GM12872 (cell line): ENCODE results near the gene SOX9.

Experiments
- TF ChIP-seq, protein P1 (sequence below): IDR thresholded peaks from 3 replicates; pipeline ENCODE4 v1.5.1; 2011; ENCODE audit warnings: low read depth, mild to moderate bottlenecking, low read length, moderate library complexity; ENCODE audit not compliant: insufficient read depth

SOX9 gene

DNA sequence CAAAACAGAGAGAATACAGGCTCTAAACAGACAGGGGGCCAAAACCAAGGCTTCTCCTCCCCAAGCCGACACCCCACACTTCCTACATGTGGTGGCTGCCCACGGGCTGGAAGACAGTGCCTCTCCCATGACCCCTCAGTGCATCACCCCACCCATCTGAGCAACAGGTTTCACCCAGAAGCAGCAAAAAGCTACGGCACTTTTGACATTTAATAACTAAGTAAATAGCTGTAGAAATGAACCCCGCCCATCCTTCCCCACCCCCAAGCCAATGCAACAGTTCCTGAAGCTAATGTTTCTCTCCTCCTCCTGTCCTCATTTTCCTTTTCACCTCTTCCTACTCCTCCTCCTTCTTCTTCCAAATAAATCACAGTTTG is 9.9 kb upstream of the SOX9 start:
- TF ChIP-seq, protein P1, sequence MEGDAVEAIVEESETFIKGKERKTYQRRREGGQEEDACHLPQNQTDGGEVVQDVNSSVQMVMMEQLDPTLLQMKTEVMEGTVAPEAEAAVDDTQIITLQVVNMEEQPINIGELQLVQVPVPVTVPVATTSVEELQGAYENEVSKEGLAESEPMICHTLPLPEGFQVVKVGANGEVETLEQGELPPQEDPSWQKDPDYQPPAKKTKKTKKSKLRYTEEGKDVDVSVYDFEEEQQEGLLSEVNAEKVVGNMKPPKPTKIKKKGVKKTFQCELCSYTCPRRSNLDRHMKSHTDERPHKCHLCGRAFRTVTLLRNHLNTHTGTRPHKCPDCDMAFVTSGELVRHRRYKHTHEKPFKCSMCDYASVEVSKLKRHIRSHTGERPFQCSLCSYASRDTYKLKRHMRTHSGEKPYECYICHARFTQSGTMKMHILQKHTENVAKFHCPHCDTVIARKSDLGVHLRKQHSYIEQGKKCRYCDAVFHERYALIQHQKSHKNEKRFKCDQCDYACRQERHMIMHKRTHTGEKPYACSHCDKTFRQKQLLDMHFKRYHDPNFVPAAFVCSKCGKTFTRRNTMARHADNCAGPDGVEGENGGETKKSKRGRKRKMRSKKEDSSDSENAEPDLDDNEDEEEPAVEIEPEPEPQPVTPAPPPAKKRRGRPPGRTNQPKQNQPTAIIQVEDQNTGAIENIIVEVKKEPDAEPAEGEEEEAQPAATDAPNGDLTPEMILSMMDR, result no peak

DNA sequence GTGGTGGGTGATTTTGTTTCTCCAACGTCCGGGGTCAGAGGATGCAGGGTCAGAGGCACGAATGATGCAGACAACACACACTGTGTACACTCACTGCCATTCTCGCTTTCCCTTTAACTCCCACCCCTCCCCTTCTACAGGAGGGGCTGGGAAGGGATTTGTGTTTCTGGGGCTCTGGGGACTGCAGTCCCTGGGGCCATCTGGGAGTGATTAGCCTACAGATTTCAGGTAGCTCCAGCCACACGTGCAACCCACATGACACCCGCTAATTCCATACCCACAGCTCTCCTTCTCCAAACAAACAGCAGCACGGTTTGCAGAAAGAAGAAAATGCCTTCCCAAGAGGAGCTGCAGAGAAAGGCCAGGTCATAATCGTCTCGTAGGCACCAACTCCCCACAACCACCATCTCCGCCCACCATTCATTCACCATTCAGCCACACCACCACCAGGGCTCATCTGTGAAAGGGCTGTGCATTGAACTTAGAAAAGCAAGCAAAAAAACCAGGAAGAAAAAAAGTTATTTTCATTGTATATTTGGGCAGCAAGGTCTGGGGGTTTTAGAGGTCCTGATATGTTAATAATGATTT is 9.4 kb upstream of the SOX9 start:
- TF ChIP-seq, protein P1, result no peak

DNA sequence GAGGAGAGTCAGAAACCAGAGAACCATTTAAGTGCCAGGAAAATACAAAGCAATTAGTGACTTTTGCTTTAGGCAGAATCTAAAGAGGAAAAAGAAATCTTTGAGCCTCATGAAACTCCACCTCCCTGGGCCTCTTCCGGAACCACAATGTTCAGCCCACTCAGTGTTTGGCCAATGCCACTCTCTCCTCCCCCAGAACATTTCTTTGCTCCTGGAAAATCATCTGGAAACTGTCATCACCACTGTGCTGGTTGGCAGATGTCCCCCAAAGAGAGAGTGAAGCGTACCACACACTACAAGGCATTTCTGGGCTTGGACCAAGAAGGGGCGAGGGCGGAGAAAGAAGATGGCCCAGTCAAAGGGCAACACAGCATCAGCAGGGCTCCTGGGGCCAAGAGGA is 7.1 kb upstream of the SOX9 start:
- TF ChIP-seq, protein P1, result no peak

DNA sequence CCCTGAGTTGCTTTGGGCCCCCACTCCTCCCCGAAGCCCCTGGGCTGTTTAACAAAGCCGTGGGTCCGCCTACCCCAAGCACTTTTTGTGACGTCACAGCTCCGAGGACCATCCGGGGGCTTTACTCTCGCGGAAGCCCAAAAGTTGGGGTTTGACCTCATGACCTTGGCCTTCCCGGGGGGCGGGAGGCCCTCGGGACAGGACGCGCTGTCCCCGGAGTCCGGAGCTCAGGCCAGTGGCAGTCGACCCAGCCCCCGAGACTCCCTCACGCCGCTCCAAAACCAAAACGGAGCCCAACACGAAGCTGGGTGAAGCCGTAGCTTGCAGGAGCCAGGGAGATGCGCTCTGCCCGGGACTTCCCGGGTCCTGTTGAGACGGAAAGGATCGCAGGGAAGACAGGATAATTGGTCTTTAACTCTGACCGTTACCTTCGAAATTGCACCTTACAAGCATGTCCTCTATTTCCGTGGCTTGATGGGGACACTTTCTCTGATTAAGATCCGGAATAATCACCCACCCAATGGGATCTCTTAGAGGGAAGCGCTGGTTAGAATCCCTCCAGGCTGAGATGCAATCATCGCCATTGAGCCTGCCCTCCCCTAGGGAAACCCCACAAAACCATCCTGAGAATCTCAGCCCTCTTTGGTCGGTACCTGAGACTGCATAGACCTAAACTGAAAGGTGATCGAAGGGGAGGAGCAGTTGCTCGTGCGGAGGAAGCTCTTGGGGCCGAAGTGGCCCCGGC is 4.9 kb upstream of the SOX9 start:
- TF ChIP-seq, protein P1, result no peak

DNA sequence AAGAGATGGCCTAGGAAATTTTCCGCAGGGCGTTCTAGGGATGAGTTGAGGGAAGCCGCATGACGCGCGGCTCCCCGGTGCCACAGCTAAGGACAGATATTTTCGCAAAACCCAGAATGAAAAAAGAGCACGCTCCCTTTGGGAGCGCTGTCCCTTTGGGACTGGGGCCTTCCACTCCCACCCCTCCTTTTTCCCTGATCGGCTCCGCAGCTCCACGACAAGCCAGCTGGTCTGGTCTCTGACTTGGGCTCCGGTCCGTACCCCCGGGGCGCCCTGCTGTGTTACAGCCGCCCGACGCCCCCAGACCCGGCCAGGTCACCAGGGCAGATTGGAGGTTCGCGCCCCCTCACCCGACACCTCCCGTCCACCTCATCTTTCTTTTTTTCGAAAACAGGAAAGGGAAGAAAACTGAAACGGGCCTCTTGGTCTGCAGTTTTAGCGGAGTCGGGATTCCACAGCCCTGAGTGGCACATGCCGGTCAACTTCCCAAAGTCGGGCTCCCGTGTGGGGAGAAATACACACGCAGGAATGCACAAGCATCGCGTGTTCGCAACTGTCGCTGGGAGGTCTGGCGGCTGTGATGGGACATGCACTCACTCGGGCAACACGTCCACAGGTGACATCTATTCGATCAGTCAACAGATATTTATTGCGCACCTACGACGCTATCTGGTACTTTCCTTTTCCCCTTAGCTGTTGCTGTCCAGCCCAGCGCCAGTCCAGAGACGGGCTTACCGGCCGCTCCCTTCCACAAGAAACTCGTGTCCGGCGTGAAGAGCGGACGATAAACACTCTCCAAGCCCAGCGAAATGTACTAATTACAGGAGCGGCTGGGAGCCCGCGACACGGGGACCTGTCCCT is 3.9 kb upstream of the SOX9 start:
- TF ChIP-seq, protein P1, result no peak

DNA sequence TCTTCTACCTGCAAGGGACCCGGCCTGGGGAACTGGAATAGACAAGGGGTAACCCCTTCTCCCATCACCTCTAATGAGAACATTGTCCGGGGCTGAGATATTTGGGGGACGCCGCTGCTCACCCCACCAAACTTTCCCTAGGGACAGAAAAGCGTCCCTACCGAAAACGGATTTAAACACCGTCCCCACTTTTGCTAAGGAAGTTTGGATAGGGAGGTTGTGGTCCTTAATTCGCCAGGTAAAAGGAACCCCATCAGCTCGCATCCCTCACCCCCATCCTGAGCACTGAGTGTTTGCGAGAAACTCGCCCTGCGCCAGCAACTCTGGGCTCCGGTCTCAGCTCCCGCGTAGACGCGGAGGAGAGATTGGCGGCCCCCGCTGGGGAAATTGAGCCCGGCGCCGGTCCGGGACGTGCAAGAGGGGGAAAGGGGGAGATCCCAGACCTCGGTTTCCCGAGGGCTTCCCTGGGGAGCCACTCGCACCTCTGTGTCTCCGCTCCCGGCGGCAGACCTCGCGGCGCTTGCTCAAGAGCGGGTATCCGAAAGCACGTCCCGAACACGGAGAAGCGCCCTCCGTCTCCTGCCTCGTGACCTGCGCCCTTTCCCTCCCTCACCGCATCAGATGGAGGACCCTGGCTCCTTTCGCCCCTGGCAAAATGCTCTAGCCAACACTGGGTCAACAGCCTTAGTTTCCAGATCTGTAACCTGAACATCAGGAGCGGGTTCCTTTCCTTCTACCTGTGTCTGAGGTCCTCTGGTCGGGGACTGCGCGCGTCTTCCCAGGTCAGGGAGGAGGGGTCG is 3.1 kb upstream of the SOX9 start:
- TF ChIP-seq, protein P1, result no peak
